Measurements from ENCODE around the gene FEN1. TPM values are rescaled to one million over a fixed set of nuclear protein-coding genes. Genes with fewer than 3 reads are reported as not detected.

FEN1 gene
- total RNA-seq, 1 donor from 2014 or later = 15.2 TPM

GRCh38 chr11:61771195-61771894 is 21.4 kb upstream of the FEN1 start:
- no peak overlapping the region for H3K4me3 Mint-ChIP-seq (ENCODE audit: unreplicated experiment)
- peaks cover 1% of the 10 kb centered on the region for H3K4me1 Mint-ChIP-seq (ENCODE audit: low read depth, unreplicated experiment)
- no peak overlapping the region for H3K27ac Mint-ChIP-seq (ENCODE audit: unreplicated experiment)
- H3K27me3 Mint-ChIP-seq (ENCODE audit: unreplicated experiment) = peaks cover 12% of the 10 kb centered on the region
- peaks cover 2% of the 10 kb centered on the region for H3K9me3 Mint-ChIP-seq (ENCODE audit: unreplicated experiment)
- no peak for DNase-seq
- H3K36me3 Mint-ChIP-seq (ENCODE audit: unreplicated experiment) = no peaks in the 10 kb centered on the region
- no peak for TF ChIP-seq CTCF (IDR thresholded peaks at IDR 0.05; ENCODE audit: partially characterized antibody, unreplicated experiment)

- no peak overlapping the region for H3K4me3 Mint-ChIP-seq (ENCODE audit: unreplicated experiment)
- DNase-seq = no peak
- TF ChIP-seq CTCF (IDR thresholded peaks at IDR 0.05; ENCODE audit: partially characterized antibody, unreplicated experiment) = no peak
- H3K27ac Mint-ChIP-seq (ENCODE audit: unreplicated experiment) = no peak overlapping the region
- peaks cover 12% of the 10 kb centered on the region for H3K27me3 Mint-ChIP-seq (ENCODE audit: unreplicated experiment)
- H3K4me1 Mint-ChIP-seq (ENCODE audit: low read depth, unreplicated experiment) = peaks cover 1% of the 10 kb centered on the region
- H3K36me3 Mint-ChIP-seq (ENCODE audit: unreplicated experiment) = no peaks in the 10 kb centered on the region
- H3K9me3 Mint-ChIP-seq (ENCODE audit: unreplicated experiment) = peaks cover 2% of the 10 kb centered on the region
These were observed 20.7 kb upstream of the FEN1 start for GRCh38 chr11:61771985-61772455.

- H3K9me3 Mint-ChIP-seq (ENCODE audit: unreplicated experiment) = peaks cover 5% of the 10 kb centered on the region
- H3K27ac Mint-ChIP-seq (ENCODE audit: unreplicated experiment) = peak overlapping the region; percentile 28
- no peaks in the 10 kb centered on the region for H3K36me3 Mint-ChIP-seq (ENCODE audit: unreplicated experiment)
- peaks cover 1% of the 10 kb centered on the region for H3K4me1 Mint-ChIP-seq (ENCODE audit: low read depth, unreplicated experiment)
- TF ChIP-seq CTCF (IDR thresholded peaks at IDR 0.05; ENCODE audit: partially characterized antibody, unreplicated experiment) = no peak
- H3K4me3 Mint-ChIP-seq (ENCODE audit: unreplicated experiment) = no peak overlapping the region
- H3K27me3 Mint-ChIP-seq (ENCODE audit: unreplicated experiment) = peaks cover 8% of the 10 kb centered on the region
- DNase-seq = no peak
These were observed 19.4 kb upstream of the FEN1 start for GRCh38 chr11:61773356-61773755.

GRCh38 chr11:61773809-61774208 is 18.9 kb upstream of the FEN1 start:
- Mint-ChIP-seq H3K36me3 (ENCODE audit: unreplicated experiment) (no peaks in the 10 kb centered on the region), H3K27ac (ENCODE audit: unreplicated experiment) (no peak overlapping the region), H3K4me3 (ENCODE audit: unreplicated experiment) (no peak overlapping the region), H3K4me1 (ENCODE audit: low read depth, unreplicated experiment) (peaks cover 1% of the 10 kb centered on the region), H3K9me3 (ENCODE audit: unreplicated experiment) (peaks cover 5% of the 10 kb centered on the region), H3K27me3 (ENCODE audit: unreplicated experiment) (peaks cover 8% of the 10 kb centered on the region)
- TF ChIP-seq CTCF (IDR thresholded peaks at IDR 0.05; ENCODE audit: partially characterized antibody, unreplicated experiment) = no peak
- no peak for DNase-seq

GRCh38 chr11:61774411-61774810 is 18.3 kb upstream of the FEN1 start:
- DNase-seq = no peak
- Mint-ChIP-seq H3K27me3 (ENCODE audit: unreplicated experiment) (peaks cover 8% of the 10 kb centered on the region), H3K36me3 (ENCODE audit: unreplicated experiment) (no peaks in the 10 kb centered on the region), H3K9me3 (ENCODE audit: unreplicated experiment) (peaks cover 5% of the 10 kb centered on the region), H3K4me1 (ENCODE audit: low read depth, unreplicated experiment) (peaks cover 1% of the 10 kb centered on the region), H3K4me3 (ENCODE audit: unreplicated experiment) (no peak overlapping the region), H3K27ac (ENCODE audit: unreplicated experiment) (no peak overlapping the region)
- no peak for TF ChIP-seq CTCF (IDR thresholded peaks at IDR 0.05; ENCODE audit: partially characterized antibody, unreplicated experiment)

Measured in glutamatergic neuron (in vitro differentiated cells).